CD4-positive, alpha-beta T cell treated with Interleukin-15 for 4 hours (primary cell): ENCODE results near the gene IQCH.
A peak's percentile ranks its signal among the peaks of the same experiment; 100 is the strongest.

ENCODE experiments used
- DNase-seq: peaks from one replicate; pipeline ENCODE4 v3.0.0-alpha.2; 2020; ENCODE audit warnings: low spot score

Gene IQCH

GRCh38 chr15:67254238-67255175 is at the start of gene IQCH, which contains the start of gene AAGAB:
Gene IQCH (plus strand): TSS chr15:67254786. CDS start chr15:67254897, 111 bp downstream.
Gene AAGAB (minus strand): TSS chr15:67254661. CDS start chr15:67254631, 30 bp downstream.
- peak; percentile 99 for DNase-seq

- no peak for DNase-seq
Observed at GRCh38 chr15:67207555-67208207, 46.9 kb upstream of the IQCH start.

GRCh38 chr15:67208396-67208795 is 46.2 kb upstream of the IQCH start:
- no peak for DNase-seq

GRCh38 chr15:67210555-67211168 is 43.9 kb upstream of the IQCH start:
- no peak for DNase-seq

- no peak for DNase-seq
Observed at GRCh38 chr15:67212684-67213367, 41.8 kb upstream of the IQCH start.

- DNase-seq: no peak
Observed at GRCh38 chr15:67215102-67215501, 39.5 kb upstream of the IQCH start.

GRCh38 chr15:67216859-67217258 is 37.7 kb upstream of the IQCH start:
- DNase-seq: no peak

GRCh38 chr15:67218428-67218827 is 36.2 kb upstream of the IQCH start:
- no peak for DNase-seq

GRCh38 chr15:67219288-67219687 is 35.3 kb upstream of the IQCH start:
- no peak for DNase-seq

GRCh38 chr15:67224889-67225288 is 29.7 kb upstream of the IQCH start:
- no peak for DNase-seq

GRCh38 chr15:67225336-67225735 is 29.2 kb upstream of the IQCH start:
- no peak for DNase-seq

- no peak for DNase-seq
Observed at GRCh38 chr15:67227431-67227830, 27.2 kb upstream of the IQCH start.

- DNase-seq: no peak
Observed at GRCh38 chr15:67227846-67228245, 26.7 kb upstream of the IQCH start.

GRCh38 chr15:67228286-67228685 is 26.3 kb upstream of the IQCH start:
- no peak for DNase-seq

GRCh38 chr15:67230504-67230903 is 24.1 kb upstream of the IQCH start:
- DNase-seq: no peak

- DNase-seq: no peak
Observed at GRCh38 chr15:67232591-67232990, 22.0 kb upstream of the IQCH start.

GRCh38 chr15:67240235-67241131 is 14.1 kb upstream of the IQCH start:
- DNase-seq: peak; percentile 70

- DNase-seq: peak; percentile 45
Observed at GRCh38 chr15:67241132-67241855, 13.3 kb upstream of the IQCH start.

GRCh38 chr15:67242708-67243111 is 11.9 kb upstream of the IQCH start:
- no peak for DNase-seq

- no peak for DNase-seq
Observed at GRCh38 chr15:67244971-67245478, 9.6 kb upstream of the IQCH start.
